ENCODE data around the gene KCNG2. TPM values are rescaled to one million over a fixed set of nuclear protein-coding genes. Genes with fewer than 3 reads are reported as not detected.

The KCNG2 gene
- polyA plus RNA-seq, 1 experiment = 0.38 TPM

DNA sequence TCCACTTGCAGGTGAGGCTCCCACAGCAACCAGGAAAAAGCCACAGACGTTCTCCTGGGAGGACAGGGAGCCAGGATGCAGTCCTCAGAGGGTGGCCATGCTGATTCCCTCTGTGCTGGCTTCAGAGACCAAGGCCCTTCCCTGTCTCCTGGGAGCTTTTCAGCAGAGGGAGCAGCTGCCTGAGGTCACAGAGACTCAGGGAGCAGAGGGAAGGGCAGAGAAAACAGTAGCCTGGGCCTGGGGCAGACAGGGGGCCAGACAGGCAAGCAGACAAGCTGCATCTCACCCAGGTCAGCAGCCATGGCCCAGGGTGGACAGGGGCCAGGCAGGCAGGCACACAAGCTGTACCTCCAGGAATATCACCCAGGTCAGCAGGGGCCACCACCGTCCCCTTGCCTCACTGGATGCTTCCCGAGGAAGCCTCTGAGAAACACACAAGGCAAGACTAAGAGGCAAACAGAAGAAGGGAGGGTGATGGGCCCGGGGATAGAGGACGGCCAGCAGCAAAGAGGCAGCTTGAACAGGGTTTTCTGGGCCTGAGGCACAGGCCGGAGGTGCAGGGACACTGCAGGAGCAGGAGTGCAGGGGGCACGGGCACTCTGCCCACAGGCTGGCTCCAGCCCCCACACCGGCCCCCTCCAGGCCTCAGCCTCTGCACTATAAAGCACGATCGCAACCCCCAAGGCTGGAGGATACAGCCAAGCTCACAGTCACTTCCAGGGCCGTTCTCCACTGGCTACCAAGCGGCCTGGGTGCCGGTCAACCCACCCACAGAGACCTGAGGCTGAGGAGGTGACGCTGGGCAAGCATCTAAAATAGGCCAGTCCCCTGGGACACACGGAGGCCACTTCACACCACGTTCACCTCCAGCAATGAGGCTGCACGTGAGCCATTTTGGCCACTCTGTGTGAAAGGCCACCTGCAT, 147.6 kb downstream of the KCNG2 start:
- ChIA-PET POLR2A (no interaction called here), CTCF (no interaction called here)
- H3K9me3 ChIP-seq (ENCODE audit: control insufficient read depth, insufficient read depth, low read length) = no peaks in the 10 kb centered on the region; the same call in 1 of the 2 replicates
- H3K4me3 ChIP-seq (ENCODE audit: low read depth, low read length) = no peak overlapping the region
- no peak for DNase-seq (ENCODE audit: low read depth, low spot score)
- TF ChIP-seq, protein P1, sequence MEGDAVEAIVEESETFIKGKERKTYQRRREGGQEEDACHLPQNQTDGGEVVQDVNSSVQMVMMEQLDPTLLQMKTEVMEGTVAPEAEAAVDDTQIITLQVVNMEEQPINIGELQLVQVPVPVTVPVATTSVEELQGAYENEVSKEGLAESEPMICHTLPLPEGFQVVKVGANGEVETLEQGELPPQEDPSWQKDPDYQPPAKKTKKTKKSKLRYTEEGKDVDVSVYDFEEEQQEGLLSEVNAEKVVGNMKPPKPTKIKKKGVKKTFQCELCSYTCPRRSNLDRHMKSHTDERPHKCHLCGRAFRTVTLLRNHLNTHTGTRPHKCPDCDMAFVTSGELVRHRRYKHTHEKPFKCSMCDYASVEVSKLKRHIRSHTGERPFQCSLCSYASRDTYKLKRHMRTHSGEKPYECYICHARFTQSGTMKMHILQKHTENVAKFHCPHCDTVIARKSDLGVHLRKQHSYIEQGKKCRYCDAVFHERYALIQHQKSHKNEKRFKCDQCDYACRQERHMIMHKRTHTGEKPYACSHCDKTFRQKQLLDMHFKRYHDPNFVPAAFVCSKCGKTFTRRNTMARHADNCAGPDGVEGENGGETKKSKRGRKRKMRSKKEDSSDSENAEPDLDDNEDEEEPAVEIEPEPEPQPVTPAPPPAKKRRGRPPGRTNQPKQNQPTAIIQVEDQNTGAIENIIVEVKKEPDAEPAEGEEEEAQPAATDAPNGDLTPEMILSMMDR (IDR thresholded peaks at IDR 0.05; ENCODE audit: low read depth, low read length) = no peak
- no peaks in the 10 kb centered on the region for H3K27me3 ChIP-seq (ENCODE audit: control insufficient read depth, insufficient read depth, low read length)
- H3K27ac ChIP-seq (ENCODE audit: low read depth, low read length) = no peak overlapping the region

DNA sequence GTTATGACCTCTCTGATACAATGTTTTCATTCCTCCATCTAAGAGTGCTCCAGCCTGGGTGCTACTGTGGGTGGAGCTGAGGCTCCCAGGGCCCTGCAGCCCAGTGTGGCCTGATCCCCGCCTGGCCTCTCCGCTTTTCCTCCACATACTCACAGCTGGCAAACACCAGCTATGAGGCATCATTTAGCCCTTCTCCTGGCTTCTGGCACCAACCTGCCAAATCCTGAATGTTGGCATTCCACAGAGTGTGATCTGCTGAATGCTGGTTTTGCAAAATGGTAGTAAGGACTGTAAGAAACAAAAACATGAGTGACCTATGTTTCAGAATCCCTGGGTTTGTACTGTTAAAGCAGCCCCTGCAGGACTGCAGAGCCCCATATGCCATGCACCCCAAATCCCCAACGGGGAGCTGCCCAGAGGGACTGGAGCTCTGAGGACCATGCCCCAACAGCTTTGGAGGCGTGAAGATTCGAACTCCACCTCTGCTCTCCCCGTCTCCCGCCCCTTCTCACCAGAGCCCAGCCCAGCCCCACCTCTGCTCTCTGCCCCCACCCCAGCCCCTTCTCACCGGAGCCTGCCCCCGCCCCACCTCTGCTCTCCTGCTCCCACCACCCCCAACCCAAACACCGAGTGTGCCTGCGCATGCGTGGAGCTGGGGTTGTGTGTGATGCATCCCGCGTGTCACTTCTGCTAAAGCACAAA, 149.5 kb downstream of the KCNG2 start:
- ChIA-PET CTCF (no interaction called here), POLR2A (no interaction called here)
- no peak overlapping the region for H3K27ac ChIP-seq (ENCODE audit: low read depth, low read length)
- TF ChIP-seq, protein P1 (IDR thresholded peaks at IDR 0.05; ENCODE audit: low read depth, low read length) = no peak
- H3K4me3 ChIP-seq (ENCODE audit: low read depth, low read length) = no peak overlapping the region
- no peaks in the 10 kb centered on the region; the same call in 1 of the 2 replicates for H3K9me3 ChIP-seq (ENCODE audit: control insufficient read depth, insufficient read depth, low read length)
- no peak for DNase-seq (ENCODE audit: low read depth, low spot score)
- no peaks in the 10 kb centered on the region for H3K27me3 ChIP-seq (ENCODE audit: control insufficient read depth, insufficient read depth, low read length)

DNA sequence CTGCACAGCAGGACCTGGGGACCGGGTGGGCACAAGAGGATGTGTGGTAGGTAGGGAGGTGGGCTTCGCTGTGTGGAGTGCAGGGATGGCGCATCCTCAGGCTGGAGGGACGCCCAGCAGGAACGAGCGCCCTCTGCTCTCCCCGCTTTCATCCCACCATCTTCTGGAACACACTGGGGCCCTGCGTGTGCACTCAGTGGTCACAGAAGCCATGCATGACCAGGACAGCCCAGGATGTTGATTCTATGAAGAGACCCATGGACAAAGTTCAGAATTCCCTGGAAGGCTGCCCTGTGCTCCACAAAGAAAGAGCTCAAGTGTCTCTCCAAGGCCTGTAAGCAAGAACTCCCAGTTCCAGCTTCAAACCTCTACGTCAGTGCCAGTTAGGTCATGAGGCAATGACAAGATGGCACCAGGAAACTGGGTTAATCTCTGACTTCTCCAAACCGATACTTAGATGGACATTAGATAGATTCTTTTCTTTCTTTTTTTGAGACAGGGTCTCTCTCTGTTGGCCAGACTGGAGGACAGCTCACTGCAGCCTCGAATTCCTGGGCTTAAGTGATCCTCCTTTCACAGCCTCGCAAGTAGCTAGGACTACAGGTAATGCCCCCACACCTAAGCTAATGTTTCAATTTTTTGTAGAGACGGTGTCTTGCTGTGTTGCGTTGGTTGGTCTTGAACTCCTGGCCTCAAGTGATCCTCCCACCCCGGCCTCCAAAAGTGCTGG, 150.3 kb downstream of the KCNG2 start:
- DNase-seq (ENCODE audit: low read depth, low spot score) = no peak
- TF ChIP-seq, protein P1 (IDR thresholded peaks at IDR 0.05; ENCODE audit: low read depth, low read length) = no peak

DNA sequence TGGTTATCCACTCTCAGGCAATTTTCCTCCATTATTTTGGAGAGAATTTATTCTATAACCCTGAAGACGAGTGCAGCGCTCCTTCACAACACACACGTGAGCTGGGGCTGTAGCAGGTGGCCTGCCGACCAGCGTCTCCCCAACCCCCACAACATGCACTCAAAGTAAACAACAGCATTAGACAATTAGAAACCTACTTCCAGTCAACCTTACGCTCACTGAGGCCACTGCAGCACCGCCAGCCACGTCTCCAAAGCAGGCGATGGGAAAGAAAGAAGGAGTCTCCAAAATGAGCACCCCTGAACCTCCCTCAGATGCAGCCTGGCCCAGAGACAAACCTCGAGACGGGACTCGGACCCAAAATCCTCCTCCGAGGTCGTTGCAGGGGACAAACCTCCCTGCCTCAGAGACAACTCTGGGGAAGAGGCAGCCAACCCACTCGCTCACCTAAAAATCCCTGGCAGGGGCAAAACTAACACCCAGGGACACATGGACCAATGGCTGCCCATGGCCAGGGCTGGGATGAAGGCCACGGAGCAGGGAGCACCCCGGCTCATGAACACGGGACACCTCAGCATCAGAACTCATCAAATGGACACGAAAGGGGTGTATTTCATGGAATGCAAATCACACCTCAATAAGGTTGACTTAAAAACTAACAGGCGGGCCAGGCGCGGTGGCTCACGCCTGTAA, 151.1 kb downstream of the KCNG2 start:
- H3K9me3 ChIP-seq (ENCODE audit: control insufficient read depth, insufficient read depth, low read length) = no peaks in the 10 kb centered on the region; the same call in 1 of the 2 replicates
- DNase-seq (ENCODE audit: low read depth, low spot score) = no peak
- no peaks in the 10 kb centered on the region for H3K27me3 ChIP-seq (ENCODE audit: control insufficient read depth, insufficient read depth, low read length)
- POLR2A ChIA-PET = no interaction called here
- TF ChIP-seq, protein P1 (IDR thresholded peaks at IDR 0.05; ENCODE audit: low read depth, low read length) = no peak
- H3K4me3 ChIP-seq (ENCODE audit: low read depth, low read length) = no peak overlapping the region
- CTCF ChIA-PET = no interaction called here
- no peak overlapping the region for H3K27ac ChIP-seq (ENCODE audit: low read depth, low read length)

More for the DNA sequence above, 150.3 kb downstream of the KCNG2 start:
- ChIA-PET POLR2A (no interaction called here), CTCF (no interaction called here)
- H3K27ac ChIP-seq (ENCODE audit: low read depth, low read length) = no peak overlapping the region
- H3K27me3 ChIP-seq (ENCODE audit: control insufficient read depth, insufficient read depth, low read length) = no peaks in the 10 kb centered on the region
- no peaks in the 10 kb centered on the region; the same call in 1 of the 2 replicates for H3K9me3 ChIP-seq (ENCODE audit: control insufficient read depth, insufficient read depth, low read length)
- H3K4me3 ChIP-seq (ENCODE audit: low read depth, low read length) = no peak overlapping the region

Other genes with a start within 250 kb of the KCNG2 start
- 8.4 and 10.0 TPM in 2 replicates for gene CTDP1, start 118.1 kb upstream of the KCNG2 start, polyA plus RNA-seq (2011; rRNA removed)
- 13.9 and 18.1 TPM in 2 replicates for gene SLC66A2, start 153.7 kb downstream of the KCNG2 start, polyA plus RNA-seq (2011; rRNA removed)
- 15.8 and 19.4 TPM in 2 replicates for gene HSBP1L1, start 166.7 kb downstream of the KCNG2 start, polyA plus RNA-seq (2011; rRNA removed)
- 114 and 131 TPM in 2 replicates for gene TXNL4A, start 190.6 kb downstream of the KCNG2 start, polyA plus RNA-seq (2011; rRNA removed)
- 32.6 and 32.8 TPM in 2 replicates for gene RBFA, start 236.5 kb downstream of the KCNG2 start, polyA plus RNA-seq (2011; rRNA removed)

Measured in AG04450 (cell line).